Stimulated activated CD4-positive, alpha-beta T cell treated with anti-CD3 and anti-CD28 coated beads, Interleukin-4, amount 100 ng/mL, for 48 hours (primary cell): ENCODE data around the gene NAT16.
A peak's percentile ranks its signal among the peaks of the same experiment; 100 is the strongest.
"Not testable (repeated sequence)": the region's sequence is repeated elsewhere in the genome, so short reads cannot be mapped to it uniquely, and the experiment has no call there.

Source experiments
- DNase-seq, 2 donors: peaks; one replicate each; pipeline ENCODE4 v3.0.0-alpha.2; 2020; ENCODE audit warnings: low read depth in 2 of 2

NAT16 gene

DNA sequence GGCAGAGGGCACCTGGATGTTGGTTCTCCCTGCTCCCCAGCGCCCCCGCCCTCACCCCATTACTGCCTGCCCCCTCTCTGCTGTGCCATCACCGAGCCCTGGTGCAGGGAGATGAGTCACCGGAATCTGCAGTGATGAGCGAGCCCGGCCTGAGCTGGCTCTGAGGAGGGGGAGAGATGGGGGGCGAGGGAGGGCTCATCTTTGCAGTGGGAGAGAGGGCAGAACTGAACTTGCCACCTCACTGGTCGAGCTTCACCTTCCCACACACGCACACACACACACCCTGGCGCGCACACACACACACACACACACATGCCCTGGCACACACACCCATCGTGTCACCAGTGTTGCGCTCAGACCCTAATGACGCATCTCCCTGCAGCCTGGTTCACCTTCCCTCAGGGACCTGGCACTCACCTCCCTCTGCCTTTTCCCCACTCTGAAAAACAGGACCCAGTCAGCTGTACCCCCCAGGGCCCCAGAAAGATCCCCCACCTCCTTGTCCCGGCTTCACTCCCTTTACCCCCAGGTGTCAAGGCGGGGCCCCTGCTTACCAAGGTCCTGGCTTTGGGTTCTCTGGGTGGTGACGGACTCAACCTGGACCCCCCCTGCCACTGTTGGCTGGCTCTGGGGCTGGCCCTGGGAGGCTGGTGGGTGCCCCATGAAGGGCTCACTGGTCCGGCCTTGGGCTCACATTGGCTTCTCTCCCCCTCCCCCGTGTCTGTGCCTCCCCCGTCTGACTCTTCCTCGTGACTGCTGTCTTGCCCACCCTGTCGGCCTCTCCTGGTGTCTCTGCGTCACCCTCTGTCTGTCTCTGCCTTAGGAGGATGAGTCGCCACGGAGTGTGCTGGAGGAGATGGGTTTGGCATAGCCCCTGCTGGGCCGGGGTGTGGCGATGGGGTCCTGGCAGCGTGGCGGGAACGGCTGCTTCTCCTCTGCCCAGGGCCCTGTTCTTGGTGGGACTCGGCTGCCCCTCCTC lies 20.1 kb downstream of the NAT16 start:
- no peak for DNase-seq

DNA sequence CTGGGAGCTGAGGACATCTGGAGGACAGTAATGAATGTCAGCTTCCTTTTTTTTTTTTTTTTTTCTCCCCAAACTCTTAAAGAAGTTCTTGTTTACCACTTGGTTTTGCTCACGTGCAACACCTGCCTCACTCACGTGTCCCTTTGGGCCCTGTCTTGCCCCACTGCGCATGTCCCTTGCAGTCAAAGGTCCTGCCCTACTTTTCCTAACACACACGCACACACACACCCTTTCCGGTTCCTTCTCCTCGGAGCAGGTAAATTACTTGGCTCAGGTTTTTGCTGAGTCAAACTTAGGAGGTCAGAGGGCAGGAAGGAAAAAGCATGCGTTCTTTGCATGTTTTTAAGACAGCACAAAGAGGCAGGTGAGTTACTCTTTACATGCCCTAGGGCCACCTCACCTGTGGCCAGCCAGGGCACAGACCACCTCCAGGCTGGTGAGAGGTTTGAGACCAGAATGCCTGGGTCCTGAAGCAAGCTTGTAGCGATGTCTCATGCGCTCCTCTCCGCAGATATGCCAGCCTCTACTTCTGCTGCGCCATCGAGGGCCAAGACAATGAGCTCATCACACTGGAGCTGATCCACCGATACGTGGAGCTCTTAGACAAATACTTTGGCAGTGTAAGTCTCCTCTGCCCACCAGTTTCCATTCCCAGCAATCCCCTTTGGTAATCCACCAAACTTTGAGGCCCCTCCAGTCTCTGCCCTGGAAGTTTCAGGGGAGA lies 23.1 kb downstream of the NAT16 start:
- no peak for DNase-seq

GRCh38 chr7:101156277-101156676 lies 23.8 kb downstream of the NAT16 start:
- DNase-seq: no peak

- DNase-seq: no peak
Observed at GRCh38 chr7:101155303-101155702, 24.8 kb downstream of the NAT16 start.

GRCh38 chr7:101154693-101155102 lies 25.4 kb downstream of the NAT16 start:
- DNase-seq: no peak

- peak; percentile 93 to 94 for DNase-seq
Observed at GRCh38 chr7:101153969-101154692, 26.0 kb downstream of the NAT16 start, which contains the start of gene AP1S1. TSS of gene AP1S1 (plus strand) at chr7:101154476. CDS start at chr7:101154515, 39 bp downstream.

DNA sequence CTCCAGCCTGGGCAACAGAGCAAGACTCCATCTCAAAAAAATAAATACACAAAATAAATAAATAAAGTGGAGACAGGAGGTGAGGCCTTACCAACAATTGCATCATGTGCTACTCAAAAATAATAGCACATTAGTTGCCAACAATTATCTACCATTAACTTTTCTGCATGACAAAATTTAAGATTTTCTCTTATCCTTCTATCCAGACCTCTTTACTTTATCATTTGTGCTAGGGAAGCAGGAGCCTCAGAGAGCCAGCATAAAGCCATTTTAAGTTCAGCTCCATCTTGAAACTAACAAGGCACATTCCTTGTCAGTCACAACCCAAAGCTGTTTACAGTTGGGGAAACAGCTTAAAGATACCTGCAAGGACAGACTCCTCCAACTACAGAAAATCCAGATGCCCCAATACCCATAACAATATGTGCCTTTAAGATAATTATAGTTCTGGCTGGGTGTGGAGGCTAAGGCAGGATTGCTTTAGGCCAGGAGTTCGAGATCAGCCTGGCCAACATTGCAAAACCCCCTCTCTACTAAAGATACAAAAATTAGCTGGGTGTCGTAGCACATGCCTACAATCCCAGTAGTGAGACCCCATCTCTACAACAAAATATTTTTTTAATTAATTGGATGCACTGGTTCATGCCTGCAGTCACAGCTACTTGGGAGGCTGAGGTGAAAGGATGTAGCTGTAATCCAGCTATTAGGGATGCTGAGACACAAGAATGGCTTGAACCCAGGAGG lies 28.0 kb downstream of the NAT16 start:
- no peak for DNase-seq

GRCh38 chr7:101140746-101141382 lies 39.2 kb downstream of the NAT16 start:
- no peak for DNase-seq

- DNase-seq: no peak
Observed at GRCh38 chr7:101140339-101140699, 39.8 kb downstream of the NAT16 start.

GRCh38 chr7:101138213-101138870 lies 41.8 kb downstream of the NAT16 start:
- peak; percentile 77 to 84 for DNase-seq

GRCh38 chr7:101137651-101138212 lies 42.4 kb downstream of the NAT16 start:
- no peak for DNase-seq

DNA sequence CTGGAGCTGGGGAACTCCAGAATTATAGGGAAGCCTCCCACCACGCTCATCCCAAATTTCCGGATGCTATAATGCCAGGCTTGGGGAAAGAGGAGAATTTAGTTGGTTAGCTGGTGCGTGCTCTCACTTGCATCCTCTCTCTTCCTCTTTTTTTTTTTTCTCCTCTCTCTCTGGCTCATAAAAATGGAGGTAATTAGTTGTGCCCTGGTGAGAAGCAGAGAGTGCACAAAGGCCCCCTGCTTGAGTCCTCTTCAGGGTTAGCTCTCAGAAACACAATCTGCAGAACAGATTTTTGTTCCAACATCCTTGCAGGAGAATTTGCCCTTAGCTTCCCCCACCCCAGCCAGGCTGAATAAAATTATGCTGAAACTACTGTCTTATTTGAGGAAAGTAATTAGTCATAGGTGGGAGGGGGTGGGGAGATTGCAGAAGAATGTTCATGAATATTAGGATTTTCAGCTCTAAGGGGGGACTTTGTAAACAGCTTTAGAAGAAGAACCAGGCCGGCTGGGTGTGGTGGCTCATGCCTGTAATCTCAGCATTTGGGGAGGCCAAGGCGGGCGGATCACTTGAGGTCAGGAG lies 45.6 kb downstream of the NAT16 start:
- no peak for DNase-seq

DNA sequence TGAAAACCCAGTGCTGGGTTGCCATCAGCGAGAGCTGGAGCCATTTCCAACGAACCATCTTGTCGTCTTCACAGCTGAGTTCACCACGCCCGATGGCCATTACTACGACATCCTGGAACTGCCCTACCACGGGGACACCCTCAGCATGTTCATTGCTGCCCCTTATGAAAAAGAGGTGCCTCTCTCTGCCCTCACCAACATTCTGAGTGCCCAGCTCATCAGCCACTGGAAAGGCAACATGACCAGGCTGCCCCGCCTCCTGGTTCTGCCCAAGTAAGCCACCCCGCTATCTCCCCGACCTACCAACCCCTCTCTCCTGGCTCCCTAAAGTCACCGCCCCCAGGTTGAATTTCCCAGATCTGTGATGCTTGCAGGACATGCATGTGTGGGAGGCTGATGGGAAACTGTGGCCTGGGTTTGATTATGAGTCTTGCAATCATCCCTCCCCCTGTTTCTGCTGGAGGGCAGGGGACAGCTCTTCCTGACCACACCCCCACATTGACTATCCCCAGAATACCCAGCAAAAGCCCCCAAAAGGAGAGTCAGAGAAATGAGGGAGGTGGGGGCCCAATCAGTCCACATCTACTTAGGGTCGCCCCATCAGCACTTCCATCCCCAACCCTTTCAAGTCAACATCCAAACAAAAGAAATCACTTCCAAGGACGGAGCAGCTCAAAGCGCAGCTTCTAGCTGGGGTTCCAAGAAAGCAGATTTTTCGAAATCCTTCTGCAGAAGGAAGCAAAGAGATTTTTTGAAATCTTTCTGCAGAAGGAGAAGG lies 46.3 kb downstream of the NAT16 start:
- no peak for DNase-seq

GRCh38 chr7:101132626-101133600 lies 47.2 kb downstream of the NAT16 start:
- not testable (repeated sequence) for DNase-seq

GRCh38 chr7:101129603-101130117 lies 50.4 kb downstream of the NAT16 start:
- no peak for DNase-seq

- DNase-seq: no peak
Observed at GRCh38 chr7:101128040-101128834, 51.9 kb downstream of the NAT16 start.
